Left ventricle myocardium inferior (tissue), 1 donor: ENCODE results near the gene NDUFS2. TPM values are rescaled to one million over a fixed set of nuclear protein-coding genes. Genes with fewer than 3 reads are reported as not detected.

ENCODE experiments used
- DNase-seq: peaks from one replicate; pipeline ENCODE4 v3.0.0-alpha.2; 2020
- H3K27ac ChIP-seq: fragments of 200-600 bp; replicated peaks from 2 replicates; pipeline ENCODE4 v1.8.0; 2021
- H3K27me3 ChIP-seq: fragments of 200-600 bp; 2 replicates; pipeline ENCODE4 v1.8.0; 2021; ENCODE audit warnings: low read depth
- H3K36me3 ChIP-seq: fragments of 200-600 bp; 2 replicates; pipeline ENCODE4 v1.8.0; 2021
- H3K4me1 ChIP-seq: fragments of 200-600 bp; 2 replicates; pipeline ENCODE4 v1.8.0; 2021
- H3K4me3 ChIP-seq: fragments of 200-600 bp; 2 replicates; pipeline ENCODE4 v1.8.0; 2021; ENCODE audit warnings: mild to moderate bottlenecking, moderate library complexity
- H3K9me3 ChIP-seq: fragments of 200-600 bp; replicated peaks from 2 replicates; pipeline ENCODE4 v1.8.0; 2021
- intact Hi-C: fragments of 100-400 bp; cut with micrococcal nuclease; formaldehyde crosslinking; loops from one replicate; pipeline ENCODE4 v1.11.0; 2022
- total RNA-seq: library from RNA; stranded (reverse); fragmentation: NEBNext Ultra II Directional; extraction: Animal tissue kit (Norgen Biotek cat#: 25700); gene quantifications from one replicate; pipeline ENCODE4 v1.2.1, GENCODE V29; 2021
- TF ChIP-seq, protein P1 (sequence below): fragments of 200-600 bp; IDR thresholded peaks from 2 replicates; pipeline ENCODE4 v1.8.0; 2021; ENCODE audit warnings: antibody characterized with exemption, mild to moderate bottlenecking, borderline replicate concordance
- donor health status: DM: no; HTN: yes; CAD: no; lungs with severe emphysema.

NDUFS2 gene
- total RNA-seq, 1 donor from 2014 or later = 302 TPM

DNA sequence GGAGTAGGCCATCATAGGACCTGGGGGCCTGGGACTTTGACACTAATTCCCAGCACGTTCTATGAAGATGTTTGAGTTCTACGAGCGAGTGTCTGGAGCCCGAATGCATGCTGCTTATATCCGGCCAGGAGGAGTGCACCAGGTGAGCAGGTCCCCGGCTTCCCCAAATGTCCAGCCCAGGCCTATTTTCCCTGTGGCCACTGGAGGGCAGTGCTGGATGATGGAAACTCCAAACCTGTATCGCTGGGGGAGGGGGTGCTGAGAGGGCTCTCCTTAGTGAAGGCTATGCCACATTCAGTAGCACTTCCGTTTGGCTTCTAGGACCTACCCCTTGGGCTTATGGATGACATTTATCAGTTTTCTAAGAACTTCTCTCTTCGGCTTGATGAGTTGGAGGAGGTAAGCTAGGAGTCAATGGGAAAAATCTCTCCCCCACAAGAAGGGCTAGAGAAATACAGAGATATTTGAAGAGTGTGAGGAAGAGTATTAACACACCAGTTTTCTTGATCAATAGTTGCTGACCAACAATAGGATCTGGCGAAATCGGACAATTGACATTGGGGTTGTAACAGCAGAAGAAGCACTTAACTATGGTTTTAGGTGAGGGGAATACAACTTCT is 7.7 kb downstream of the NDUFS2 start:
- DNase-seq = peak; percentile 66
- Histone ChIP-seq H3K4me1 (peaks cover 58% of the 10 kb centered on the region), H3K4me3 (no peak overlapping the region), H3K27ac (peak overlapping the region; percentile 90), H3K9me3 (no peaks in the 10 kb centered on the region), H3K27me3 (no peaks in the 10 kb centered on the region), H3K36me3 (peaks cover 97% of the 10 kb centered on the region)
- intact Hi-C loops = no loop called here
- TF ChIP-seq, protein P1, sequence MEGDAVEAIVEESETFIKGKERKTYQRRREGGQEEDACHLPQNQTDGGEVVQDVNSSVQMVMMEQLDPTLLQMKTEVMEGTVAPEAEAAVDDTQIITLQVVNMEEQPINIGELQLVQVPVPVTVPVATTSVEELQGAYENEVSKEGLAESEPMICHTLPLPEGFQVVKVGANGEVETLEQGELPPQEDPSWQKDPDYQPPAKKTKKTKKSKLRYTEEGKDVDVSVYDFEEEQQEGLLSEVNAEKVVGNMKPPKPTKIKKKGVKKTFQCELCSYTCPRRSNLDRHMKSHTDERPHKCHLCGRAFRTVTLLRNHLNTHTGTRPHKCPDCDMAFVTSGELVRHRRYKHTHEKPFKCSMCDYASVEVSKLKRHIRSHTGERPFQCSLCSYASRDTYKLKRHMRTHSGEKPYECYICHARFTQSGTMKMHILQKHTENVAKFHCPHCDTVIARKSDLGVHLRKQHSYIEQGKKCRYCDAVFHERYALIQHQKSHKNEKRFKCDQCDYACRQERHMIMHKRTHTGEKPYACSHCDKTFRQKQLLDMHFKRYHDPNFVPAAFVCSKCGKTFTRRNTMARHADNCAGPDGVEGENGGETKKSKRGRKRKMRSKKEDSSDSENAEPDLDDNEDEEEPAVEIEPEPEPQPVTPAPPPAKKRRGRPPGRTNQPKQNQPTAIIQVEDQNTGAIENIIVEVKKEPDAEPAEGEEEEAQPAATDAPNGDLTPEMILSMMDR = peak; percentile 93

- Histone ChIP-seq H3K27me3 (no peaks in the 10 kb centered on the region), H3K27ac (peak overlapping the region; percentile 41), H3K4me1 (peaks cover 24% of the 10 kb centered on the region), H3K36me3 (peaks cover 57% of the 10 kb centered on the region), H3K9me3 (no peaks in the 10 kb centered on the region), H3K4me3 (no peak overlapping the region)
- TF ChIP-seq, protein P1 = no peak
- intact Hi-C loops = no loop called here
- DNase-seq = no peak
Measured at GRCh38 chr1:161214369-161214768, 12.2 kb downstream of the NDUFS2 start.

DNA sequence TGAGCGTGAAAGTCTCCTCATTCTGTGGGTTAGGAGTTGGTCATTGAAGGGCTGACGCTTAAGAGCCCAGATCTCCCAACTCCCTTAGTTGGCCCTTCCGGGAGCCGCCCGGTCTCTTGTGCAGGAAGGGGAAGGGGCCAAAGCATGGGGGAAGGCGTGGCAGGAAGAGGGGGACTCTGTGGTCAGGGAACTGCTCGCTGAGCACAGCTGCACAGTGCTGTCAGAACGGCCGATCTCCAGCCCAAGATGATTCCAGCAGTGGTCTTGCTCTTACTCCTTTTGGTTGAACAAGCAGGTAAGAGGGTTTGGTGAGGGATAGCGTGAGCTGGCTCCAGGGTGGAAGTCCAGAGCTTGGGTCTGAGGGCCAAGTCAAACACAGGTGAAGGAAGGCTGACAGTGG is 12.9 kb downstream of the NDUFS2 start, which contains the start of gene FCER1G:
Gene FCER1G (plus strand): TSS at position 220 of the 400 bp plus-strand sequence. CDS start 27 bp downstream, at position 247.
- H3K27ac ChIP-seq = peak within 1 kb of the TSS; percentile 42
- peaks cover 50% of the 10 kb centered on the region for H3K36me3 ChIP-seq
- intact Hi-C loops = no loop called here
- peak; percentile 61 for DNase-seq
- H3K4me1 ChIP-seq = peaks cover 17% of the 10 kb centered on the region
- TF ChIP-seq, protein P1 = no peak
- no peaks in the 10 kb centered on the region for H3K9me3 ChIP-seq
- no peaks in the 10 kb centered on the region for H3K27me3 ChIP-seq
- H3K4me3 ChIP-seq = peak within 1 kb of the TSS; percentile 44

DNA sequence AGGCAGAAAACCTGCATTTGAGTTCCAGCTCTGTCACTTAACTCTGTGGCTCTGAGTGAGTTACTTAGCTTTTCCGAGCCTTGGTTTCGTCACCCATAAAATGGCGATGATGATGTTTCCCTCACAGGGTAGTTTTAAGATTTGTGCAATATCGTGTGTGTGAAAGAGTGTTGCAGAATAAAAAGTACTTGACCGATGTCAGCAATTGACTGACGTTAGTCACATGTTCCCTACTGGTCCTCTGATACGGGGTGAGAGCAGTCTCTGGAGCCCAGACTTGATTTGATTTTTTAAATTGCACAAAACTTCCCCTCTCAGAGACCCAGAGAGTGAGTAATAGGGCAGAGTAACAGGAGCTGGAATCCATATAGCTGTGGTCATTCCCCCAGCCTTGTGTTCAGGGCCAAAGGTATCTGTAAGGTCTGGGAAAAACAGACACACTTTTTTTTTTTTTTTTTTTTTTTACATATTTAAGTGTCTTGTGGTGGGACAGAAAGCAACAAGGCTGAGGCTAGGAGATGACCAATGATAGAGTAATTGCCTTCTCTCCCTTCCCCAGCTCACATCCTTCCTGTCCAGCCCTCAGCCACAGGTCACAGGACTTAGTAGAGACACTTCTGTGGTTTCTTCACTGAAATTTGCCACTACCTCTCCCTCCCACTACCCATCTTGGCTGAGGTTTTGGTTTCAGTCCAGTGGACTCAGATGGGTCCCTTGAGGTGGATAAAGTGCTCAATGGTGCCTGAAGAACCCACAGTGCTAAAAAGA is 15.0 kb downstream of the NDUFS2 start:
- no peaks in the 10 kb centered on the region for H3K9me3 ChIP-seq
- H3K27ac ChIP-seq = peak overlapping the region; percentile 61
- TF ChIP-seq, protein P1 = no peak
- no peaks in the 10 kb centered on the region for H3K27me3 ChIP-seq
- H3K4me1 ChIP-seq = peaks cover 11% of the 10 kb centered on the region
- peaks cover 29% of the 10 kb centered on the region for H3K36me3 ChIP-seq
- H3K4me3 ChIP-seq = peak overlapping the region; percentile 46
- intact Hi-C loops = no loop called here
- DNase-seq = no peak

GRCh38 chr1:161217831-161218230 is 15.7 kb downstream of the NDUFS2 start:
- H3K27ac ChIP-seq = peak overlapping the region; percentile 61
- H3K4me1 ChIP-seq = peaks cover 11% of the 10 kb centered on the region
- TF ChIP-seq, protein P1 = no peak
- no peaks in the 10 kb centered on the region for H3K9me3 ChIP-seq
- intact Hi-C loops = no loop called here
- H3K36me3 ChIP-seq = peaks cover 22% of the 10 kb centered on the region
- H3K27me3 ChIP-seq = no peaks in the 10 kb centered on the region
- DNase-seq = no peak
- H3K4me3 ChIP-seq = peak overlapping the region; percentile 46
